HEK293T (cell line): ENCODE results near the gene PTGR3.

ENCODE experiments used
- BHLHE40 ChIP-seq: fragments of 450-650 bp; IDR thresholded peaks from 2 replicates; pipeline ENCODE4 v1.6.1; 2016; ENCODE audit warnings: mild to moderate bottlenecking, moderate library complexity, borderline replicate concordance
- CTBP1 ChIP-seq: fragments of 450-650 bp; IDR thresholded peaks from 2 replicates; pipeline ENCODE4 v1.6.1; 2016; ENCODE audit warnings: borderline replicate concordance
- ELF4 ChIP-seq: fragments of 450-650 bp; IDR thresholded peaks from 2 replicates; pipeline ENCODE4 v1.6.1; 2017; ENCODE audit warnings: antibody characterized with exemption
- FOXA1 ChIP-seq: fragments of 450-650 bp; IDR thresholded peaks from 2 replicates; pipeline ENCODE4 v1.6.1; 2016; ENCODE audit warnings: mild to moderate bottlenecking
- FOXK2 ChIP-seq: fragments of 450-650 bp; IDR thresholded peaks from 2 replicates; pipeline ENCODE4 v1.6.1; 2016; ENCODE audit warnings: mild to moderate bottlenecking
- FOXM1 ChIP-seq: fragments of 450-650 bp; IDR thresholded peaks from 2 replicates; pipeline ENCODE4 v1.6.1; 2017; ENCODE audit warnings: mild to moderate bottlenecking, borderline replicate concordance
- HDGF ChIP-seq: fragments of 450-650 bp; IDR thresholded peaks from 2 replicates; pipeline ENCODE4 v1.6.1; 2017; ENCODE audit warnings: antibody characterized with exemption, borderline replicate concordance
- LEF1 ChIP-seq: fragments of 450-650 bp; IDR thresholded peaks from 2 replicates; pipeline ENCODE4 v1.6.1; 2017; ENCODE audit warnings: mild to moderate bottlenecking, borderline replicate concordance
- SP1 ChIP-seq: fragments of 450-650 bp; IDR thresholded peaks from 2 replicates; pipeline ENCODE4 v1.6.1; 2017
- SUZ12 ChIP-seq: fragments of 450-650 bp; IDR thresholded peaks from 2 replicates; pipeline ENCODE4 v1.6.1; 2016; ENCODE audit warnings: mild to moderate bottlenecking
- TARDBP ChIP-seq: fragments of 450-650 bp; IDR thresholded peaks from 2 replicates; pipeline ENCODE4 v1.6.1; 2016
- ZNF384 ChIP-seq: fragments of 450-650 bp; IDR thresholded peaks from 2 replicates; pipeline ENCODE4 v1.6.1; 2016

- TF ChIP-seq LEF1, result no peak
- TF ChIP-seq SUZ12, result no peak
- TF ChIP-seq SP1, result no peak
- no peak for TF ChIP-seq BHLHE40
- no peak for TF ChIP-seq FOXA1
- TF ChIP-seq ZNF384, result no peak
- no peak for TF ChIP-seq FOXK2
- no peak for TF ChIP-seq ELF4
- no peak for TF ChIP-seq CTBP1
- no peak for TF ChIP-seq TARDBP
- TF ChIP-seq FOXM1, result no peak
- no peak for TF ChIP-seq HDGF
Observed at GRCh38 chr18:75248426-75249174, 39.7 kb upstream of the PTGR3 start.
